Panc1 (cell line): ENCODE data around the gene SRRM4. TPM values are rescaled to one million over a fixed set of nuclear protein-coding genes. Genes with fewer than 3 reads are reported as not detected.
"Not testable (repeated sequence)": the region's sequence is repeated elsewhere in the genome, so short reads cannot be mapped to it uniquely, and the experiment has no call there.

Source experiments
- ATAC-seq: fragments of 200-7000 bp; cut with Tn5 transposase; 2 replicates; pipeline ENCODE4 v1.9.1; 2020; ENCODE audit warnings: mild to moderate bottlenecking, moderate library complexity
- BruUV-seq: library from RNA; stranded (reverse); fragments of 400-500 nt; replicated peaks from 2 replicates; lab custom pipeline; 2021; lab: Mats Ljungman, UMichigan
- CTCF ChIA-PET: fragments of 300-600 bp; sonication (Branson Sonifier 250); formaldehyde crosslinking; loops from one replicate; lab custom pipeline; 2022; ENCODE audit warnings: antibody characterized with exemption; lab: Charles Lee
- POLR2A ChIA-PET: fragments of 300-600 bp; sonication (Branson Sonifier 250); formaldehyde crosslinking; loops from one replicate; lab custom pipeline; 2022; ENCODE audit warnings: antibody characterized with exemption; lab: Charles Lee
- DNase-seq: peaks from one replicate; pipeline ENCODE4 v3.0.0-alpha.2; 2010; ENCODE audit warnings: low read depth, low spot score
- H3K27ac ChIP-seq: 2 replicates; pipeline ENCODE4 v1.5.1; 2011; ENCODE audit warnings: mild to moderate bottlenecking, low read length, inconsistent platforms
- H3K27me3 ChIP-seq: fragments of 200-500 bp; sonication (Bioruptor generic); 2 replicates; pipeline ENCODE4 v1.6.0; 2014; ENCODE audit warnings: low read length, inconsistent platforms; ENCODE audit not compliant: control insufficient read depth, insufficient read depth
- H3K36me3 ChIP-seq: fragments of 200-500 bp; sonication (Bioruptor generic); 2 replicates; pipeline ENCODE4 v1.5.1; 2014; ENCODE audit warnings: inconsistent platforms, mild to moderate bottlenecking, low read length, moderate library complexity; ENCODE audit not compliant: control insufficient read depth, insufficient read depth
- H3K4me1 ChIP-seq: 2 replicates; pipeline ENCODE4 v1.5.1; 2011; ENCODE audit warnings: inconsistent platforms, mild to moderate bottlenecking, low read length, moderate library complexity; ENCODE audit not compliant: control insufficient read depth, insufficient read depth
- H3K4me3 ChIP-seq, 2 experiments: 2 replicates each; pipeline ENCODE4 v1.5.1; 2011 to 2012; ENCODE audit warnings: low read depth in 2 of 2, low read length in 2 of 2, mild to moderate bottlenecking in 2 of 2, inconsistent platforms in 1 of 2, moderate library complexity in 1 of 2
- H3K9me3 ChIP-seq: fragments of 200-500 bp; sonication (Bioruptor generic); 2 replicates; pipeline ENCODE4 v1.5.1; 2014; ENCODE audit warnings: low read depth, mild to moderate bottlenecking, inconsistent platforms, low read length, moderate library complexity; ENCODE audit not compliant: control insufficient read depth, insufficient read depth
- POLR2AphosphoS5 ChIP-seq: IDR thresholded peaks from 2 replicates; pipeline ENCODE4 v1.6.1; 2012; ENCODE audit warnings: mild to moderate bottlenecking, low read depth, low read length, moderate library complexity
- REST ChIP-seq, 2 experiments: IDR thresholded peaks; 2 replicates each; pipeline ENCODE4 v1.6.1; 2011 to 2012; ENCODE audit warnings: low read depth in 2 of 2, control low read depth in 1 of 2, low read length in 1 of 2, mild to moderate bottlenecking in 1 of 2, moderate library complexity in 1 of 2; ENCODE audit not compliant: insufficient read depth in 1 of 2
- SIN3A ChIP-seq: IDR thresholded peaks from 2 replicates; pipeline ENCODE4 v1.6.1; 2012; ENCODE audit warnings: low read depth, mild to moderate bottlenecking, low read length, moderate library complexity, borderline replicate concordance; ENCODE audit not compliant: insufficient read depth
- TCF7L2 ChIP-seq: IDR thresholded peaks from 2 replicates; pipeline ENCODE4 v1.6.1; 2011; ENCODE audit warnings: mild to moderate bottlenecking, low read depth, low read length, inconsistent platforms
- in situ Hi-C: cut with HindIII; loops from 2 replicates; pipeline ENCODE4 v1.10.0; 2016; ENCODE audit warnings: low sequenced_read_pairs, low pct_unique_long_range_greater_than_20kb
- intact Hi-C: fragments of 100-400 bp; cut with micrococcal nuclease; formaldehyde crosslinking; loops from one replicate; pipeline ENCODE4 v1.10.0; 2022; ENCODE audit not compliant: unreplicated experiment
- total RNA-seq: library from RNA; stranded (reverse); gene quantifications from one replicate; pipeline ENCODE4 v1.2.1, GENCODE V29; 2021; ENCODE audit not compliant: unreplicated experiment
- TF ChIP-seq, protein P1 (sequence below): fragments of 450-650 bp; IDR thresholded peaks from 2 replicates; pipeline ENCODE4 v1.5.1; 2017; ENCODE audit warnings: mild to moderate bottlenecking

SRRM4 gene
- total RNA-seq, 1 experiment from 2014 or later: not detected

DNA sequence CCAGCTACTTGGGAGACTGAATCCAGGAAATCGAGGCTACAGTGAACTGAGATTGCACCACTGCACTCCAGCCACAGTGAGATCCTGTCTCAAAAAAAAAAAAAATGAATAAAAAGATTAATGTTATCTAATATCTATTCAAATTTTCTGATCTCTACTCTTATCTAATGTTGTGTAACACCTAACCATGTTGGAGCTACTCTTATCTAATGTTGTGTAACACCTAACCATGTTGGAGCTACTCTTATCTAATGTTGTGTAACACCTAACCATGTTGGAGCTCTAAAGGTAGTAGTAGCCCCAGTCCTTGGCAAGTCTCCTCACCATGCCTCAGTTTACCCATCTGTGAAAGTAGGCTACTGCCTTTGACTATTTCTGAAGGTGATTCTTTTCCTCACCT, 26.9 kb downstream of the SRRM4 start:
- H3K9me3 ChIP-seq, H3K4me3 ChIP-seq, H3K27ac ChIP-seq, CTCF ChIA-PET, in situ Hi-C loops, BruUV-seq, H3K36me3 ChIP-seq, POLR2A ChIA-PET, DNase-seq, ATAC-seq, intact Hi-C loops, H3K4me1 ChIP-seq, H3K27me3 ChIP-seq: not testable (repeated sequence)

DNA sequence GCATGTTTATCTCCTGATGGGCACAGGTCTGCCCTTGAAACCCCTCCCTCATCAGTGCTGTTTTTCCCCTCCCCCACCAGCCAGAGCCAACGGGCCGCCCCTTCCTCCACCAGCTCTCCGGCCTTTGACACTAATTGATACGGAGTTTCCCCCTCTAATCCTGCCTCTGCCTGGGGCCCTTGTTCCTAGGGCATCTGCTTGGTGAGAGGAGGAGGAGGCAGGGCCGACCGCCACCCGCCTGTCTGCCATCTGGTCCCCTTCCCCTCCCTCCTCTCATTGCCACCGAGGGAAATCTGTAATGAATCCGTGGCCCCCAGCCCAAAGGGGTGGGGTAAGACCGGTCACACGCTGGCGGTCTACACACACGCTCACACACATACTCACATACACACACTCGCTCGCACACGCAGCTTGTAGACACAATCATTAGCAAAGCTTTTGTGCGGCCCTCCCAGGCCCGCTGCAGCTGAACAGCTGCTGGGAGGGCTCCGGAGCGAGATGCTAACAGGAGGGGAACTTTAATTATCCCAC, 27.4 kb downstream of the SRRM4 start:
- in situ Hi-C loops: no loop called here
- BruUV-seq: no TSS peak
- DNase-seq: no peak
- TF ChIP-seq TCF7L2 (no peak), REST (IDR thresholded peaks at IDR 0.05; ENCODE audit: insufficient read depth in 1 of 2, low read depth in 2 of 2, low read length in 1 of 2) (no peak), POLR2AphosphoS5 (no peak), SIN3A (no peak)
- TF ChIP-seq, protein P1, sequence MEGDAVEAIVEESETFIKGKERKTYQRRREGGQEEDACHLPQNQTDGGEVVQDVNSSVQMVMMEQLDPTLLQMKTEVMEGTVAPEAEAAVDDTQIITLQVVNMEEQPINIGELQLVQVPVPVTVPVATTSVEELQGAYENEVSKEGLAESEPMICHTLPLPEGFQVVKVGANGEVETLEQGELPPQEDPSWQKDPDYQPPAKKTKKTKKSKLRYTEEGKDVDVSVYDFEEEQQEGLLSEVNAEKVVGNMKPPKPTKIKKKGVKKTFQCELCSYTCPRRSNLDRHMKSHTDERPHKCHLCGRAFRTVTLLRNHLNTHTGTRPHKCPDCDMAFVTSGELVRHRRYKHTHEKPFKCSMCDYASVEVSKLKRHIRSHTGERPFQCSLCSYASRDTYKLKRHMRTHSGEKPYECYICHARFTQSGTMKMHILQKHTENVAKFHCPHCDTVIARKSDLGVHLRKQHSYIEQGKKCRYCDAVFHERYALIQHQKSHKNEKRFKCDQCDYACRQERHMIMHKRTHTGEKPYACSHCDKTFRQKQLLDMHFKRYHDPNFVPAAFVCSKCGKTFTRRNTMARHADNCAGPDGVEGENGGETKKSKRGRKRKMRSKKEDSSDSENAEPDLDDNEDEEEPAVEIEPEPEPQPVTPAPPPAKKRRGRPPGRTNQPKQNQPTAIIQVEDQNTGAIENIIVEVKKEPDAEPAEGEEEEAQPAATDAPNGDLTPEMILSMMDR: no peak
- Histone ChIP-seq H3K27me3 (peaks cover 3% of the 10 kb centered on the region; the same call in 1 of the 2 replicates), H3K4me1 (no peaks in the 10 kb centered on the region), H3K36me3 (no peaks in the 10 kb centered on the region), H3K27ac (no peak overlapping the region), H3K4me3 (no peak overlapping the region), H3K9me3 (no peaks in the 10 kb centered on the region)
- ChIA-PET CTCF (no interaction called here), POLR2A (no interaction called here)
- ATAC-seq: no peak
- intact Hi-C loops: no loop called here

GRCh38 chr12:119011231-119011630, 29.9 kb downstream of the SRRM4 start:
- Histone ChIP-seq H3K4me3 (no peak overlapping the region), H3K27me3 (no peaks in the 10 kb centered on the region), H3K9me3 (no peaks in the 10 kb centered on the region), H3K27ac (no peak overlapping the region), H3K4me1 (no peaks in the 10 kb centered on the region), H3K36me3 (no peaks in the 10 kb centered on the region)
- ATAC-seq (no peak), DNase-seq (no peak)
- TF ChIP-seq, protein P1: no peak
- no peak for TF ChIP-seq REST (IDR thresholded peaks at IDR 0.05; ENCODE audit: insufficient read depth in 1 of 2, low read depth in 2 of 2, low read length in 1 of 2)
- no peak for TF ChIP-seq SIN3A
- no peak for TF ChIP-seq POLR2AphosphoS5
- no peak for TF ChIP-seq TCF7L2
- CTCF ChIA-PET: no interaction called here
- in situ Hi-C loops: no loop called here
- no TSS peak for BruUV-seq
- intact Hi-C loops: no loop called here
- POLR2A ChIA-PET: no interaction called here
